ENCODE data around the gene SELENON.

The SELENON gene

GRCh38 chr1:25845664-25846063 is 45.7 kb downstream of the SELENON start:
- Histone ChIP-seq H3K18ac (ENCODE audit: low read length) (no peak overlapping the region), H3K4me2 (ENCODE audit: low read length) (no peak overlapping the region), H2BK5ac (ENCODE audit: low read depth, low read length, poor library complexity) (no peak overlapping the region), H2BK120ac (ENCODE audit: insufficient read depth, low read length, poor library complexity) (no peak overlapping the region), H2AK5ac (ENCODE audit: low read length) (no peak overlapping the region), H3K27me3 (ENCODE audit: insufficient read depth, low read length) (no peaks in the 10 kb centered on the region), H3K27ac (ENCODE audit: low read depth, low read length) (no peak overlapping the region), H4K12ac (ENCODE audit: low read depth, low read length) (no peak overlapping the region), H3K79me1 (ENCODE audit: low read length) (no peaks in the 10 kb centered on the region), H3K23ac (ENCODE audit: low read length) (no peak overlapping the region), H3K14ac (ENCODE audit: low read length) (no peak overlapping the region), H3K36me3 (ENCODE audit: control insufficient read depth in 1 of 2, insufficient read depth in 2 of 2, low read length in 2 of 2) (no peaks in the 10 kb centered on the region), H2AFZ (ENCODE audit: insufficient read depth, low read length, poor library complexity) (no peak overlapping the region), H3K9me3 (ENCODE audit: insufficient read depth, low read depth, low read length) (no peaks in the 10 kb centered on the region), H3K4me3 (ENCODE audit: low read depth, low read length) (no peak overlapping the region), H3K4ac (ENCODE audit: low read depth, low read length) (no peak overlapping the region), H4K91ac (ENCODE audit: low read depth, low read length) (no peak overlapping the region), H2BK12ac (ENCODE audit: low read length) (no peak overlapping the region), H3K79me2 (ENCODE audit: control insufficient read depth, insufficient read depth, low read length, poor library complexity) (peaks cover 2% of the 10 kb centered on the region), H4K8ac (ENCODE audit: low read depth, low read length) (no peak overlapping the region), H3K9ac (ENCODE audit: low read length) (no peak overlapping the region), H3K4me1 (ENCODE audit: control insufficient read depth in 1 of 2, insufficient read depth in 2 of 2, low read length in 2 of 2) (peaks cover 0 to 2% of the 10 kb centered on the region in 2 experiments)
- no CpG with 5 or more reads among the region's 5 CpGs for WGBS (ENCODE audit: extremely low coverage, insufficient coverage, insufficient read length)
- DNase-seq = no peak

- no peak overlapping the region for H4K8ac ChIP-seq (ENCODE audit: low read depth, low read length)
- peaks cover 3% of the 10 kb centered on the region for H3K79me2 ChIP-seq (ENCODE audit: control insufficient read depth, insufficient read depth, low read length, poor library complexity)
- H3K79me1 ChIP-seq (ENCODE audit: low read length) = no peaks in the 10 kb centered on the region
- WGBS (ENCODE audit: extremely low coverage, insufficient coverage, insufficient read length) = no CpG with 5 or more reads among the region's 4 CpGs
- no peak overlapping the region for H4K91ac ChIP-seq (ENCODE audit: low read depth, low read length)
- no peaks in the 10 kb centered on the region for H3K9me3 ChIP-seq (ENCODE audit: insufficient read depth, low read depth, low read length)
- H2BK5ac ChIP-seq (ENCODE audit: low read depth, low read length, poor library complexity) = no peak overlapping the region
- no peak overlapping the region for H3K4ac ChIP-seq (ENCODE audit: low read depth, low read length)
- no peak overlapping the region for H3K4me3 ChIP-seq (ENCODE audit: low read depth, low read length)
- no peaks in the 10 kb centered on the region for H3K36me3 ChIP-seq (ENCODE audit: control insufficient read depth in 1 of 2, insufficient read depth in 2 of 2, low read length in 2 of 2)
- H3K9ac ChIP-seq (ENCODE audit: low read length) = no peak overlapping the region
- no peak overlapping the region for H2BK12ac ChIP-seq (ENCODE audit: low read length)
- no peak overlapping the region for H3K18ac ChIP-seq (ENCODE audit: low read length)
- no peak overlapping the region for H3K4me2 ChIP-seq (ENCODE audit: low read length)
- no peak overlapping the region for H3K23ac ChIP-seq (ENCODE audit: low read length)
- H3K4me1 ChIP-seq (ENCODE audit: control insufficient read depth in 1 of 2, insufficient read depth in 2 of 2, low read length in 2 of 2) = peaks cover 0 to 2% of the 10 kb centered on the region in 2 experiments
- no peak overlapping the region for H2BK120ac ChIP-seq (ENCODE audit: insufficient read depth, low read length, poor library complexity)
- H3K27ac ChIP-seq (ENCODE audit: low read depth, low read length) = no peak overlapping the region
- no peak overlapping the region for H3K14ac ChIP-seq (ENCODE audit: low read length)
- no peak for DNase-seq
- H2AK5ac ChIP-seq (ENCODE audit: low read length) = no peak overlapping the region
- H3K27me3 ChIP-seq (ENCODE audit: insufficient read depth, low read length) = no peaks in the 10 kb centered on the region
- H4K12ac ChIP-seq (ENCODE audit: low read depth, low read length) = no peak overlapping the region
- no peak overlapping the region for H2AFZ ChIP-seq (ENCODE audit: insufficient read depth, low read length, poor library complexity)
Observed at GRCh38 chr1:25847929-25848328, 47.9 kb downstream of the SELENON start.

- Histone ChIP-seq H2BK12ac (ENCODE audit: low read length) (no peak overlapping the region), H2BK120ac (ENCODE audit: insufficient read depth, low read length, poor library complexity) (no peak overlapping the region), H4K8ac (ENCODE audit: low read depth, low read length) (no peak overlapping the region), H2BK5ac (ENCODE audit: low read depth, low read length, poor library complexity) (no peak overlapping the region), H4K91ac (ENCODE audit: low read depth, low read length) (no peak overlapping the region), H4K12ac (ENCODE audit: low read depth, low read length) (no peak overlapping the region), H2AK5ac (ENCODE audit: low read length) (no peak overlapping the region), H3K18ac (ENCODE audit: low read length) (no peak overlapping the region), H3K4me1 (ENCODE audit: control insufficient read depth in 1 of 2, insufficient read depth in 2 of 2, low read length in 2 of 2) (peaks cover 0 to 2% of the 10 kb centered on the region in 2 experiments), H3K4ac (ENCODE audit: low read depth, low read length) (peak overlapping the region; percentile 0), H3K27ac (ENCODE audit: low read depth, low read length) (no peak overlapping the region), H3K36me3 (ENCODE audit: control insufficient read depth in 1 of 2, insufficient read depth in 2 of 2, low read length in 2 of 2) (no peaks in the 10 kb centered on the region), H3K14ac (ENCODE audit: low read length) (no peak overlapping the region), H3K9ac (ENCODE audit: low read length) (no peak overlapping the region), H3K27me3 (ENCODE audit: insufficient read depth, low read length) (no peaks in the 10 kb centered on the region), H3K4me2 (ENCODE audit: low read length) (no peak overlapping the region), H3K79me2 (ENCODE audit: control insufficient read depth, insufficient read depth, low read length, poor library complexity) (peaks cover 3% of the 10 kb centered on the region), H2AFZ (ENCODE audit: insufficient read depth, low read length, poor library complexity) (no peak overlapping the region), H3K79me1 (ENCODE audit: low read length) (no peaks in the 10 kb centered on the region), H3K4me3 (ENCODE audit: low read depth, low read length) (no peak overlapping the region), H3K23ac (ENCODE audit: low read length) (no peak overlapping the region), H3K9me3 (ENCODE audit: insufficient read depth, low read depth, low read length) (no peaks in the 10 kb centered on the region)
- WGBS (ENCODE audit: extremely low coverage, insufficient coverage, insufficient read length) = no CpG with 5 or more reads among the region's 1 CpG
- DNase-seq = no peak
Observed at GRCh38 chr1:25848531-25848930, 48.5 kb downstream of the SELENON start.

GRCh38 chr1:25854554-25854953 is 54.6 kb downstream of the SELENON start:
- H3K18ac ChIP-seq (ENCODE audit: low read length) = no peak overlapping the region
- no peak overlapping the region for H2BK120ac ChIP-seq (ENCODE audit: insufficient read depth, low read length, poor library complexity)
- H4K8ac ChIP-seq (ENCODE audit: low read depth, low read length) = no peak overlapping the region
- no peaks in the 10 kb centered on the region for H3K27me3 ChIP-seq (ENCODE audit: insufficient read depth, low read length)
- H2AFZ ChIP-seq (ENCODE audit: insufficient read depth, low read length, poor library complexity) = no peak overlapping the region
- H3K4me3 ChIP-seq (ENCODE audit: low read depth, low read length) = no peak overlapping the region
- no peak overlapping the region for H4K12ac ChIP-seq (ENCODE audit: low read depth, low read length)
- no peak overlapping the region for H3K9ac ChIP-seq (ENCODE audit: low read length)
- H3K79me1 ChIP-seq (ENCODE audit: low read length) = peaks cover 8% of the 10 kb centered on the region
- no peak overlapping the region for H3K14ac ChIP-seq (ENCODE audit: low read length)
- WGBS (ENCODE audit: extremely low coverage, insufficient coverage, insufficient read length) = no CpG with 5 or more reads among the region's 2 CpGs
- no peak overlapping the region for H3K4me2 ChIP-seq (ENCODE audit: low read length)
- no peak for DNase-seq
- no peaks in the 10 kb centered on the region for H3K9me3 ChIP-seq (ENCODE audit: insufficient read depth, low read depth, low read length)
- H3K27ac ChIP-seq (ENCODE audit: low read depth, low read length) = no peak overlapping the region
- no peaks in the 10 kb centered on the region for H3K36me3 ChIP-seq (ENCODE audit: control insufficient read depth in 1 of 2, insufficient read depth in 2 of 2, low read length in 2 of 2)
- H2BK5ac ChIP-seq (ENCODE audit: low read depth, low read length, poor library complexity) = no peak overlapping the region
- H3K4me1 ChIP-seq (ENCODE audit: control insufficient read depth in 1 of 2, insufficient read depth in 2 of 2, low read length in 2 of 2) = no peaks in the 10 kb centered on the region
- H4K91ac ChIP-seq (ENCODE audit: low read depth, low read length) = no peak overlapping the region
- H2BK12ac ChIP-seq (ENCODE audit: low read length) = no peak overlapping the region
- peak overlapping the region; percentile 33 for H3K4ac ChIP-seq (ENCODE audit: low read depth, low read length)
- H3K79me2 ChIP-seq (ENCODE audit: control insufficient read depth, insufficient read depth, low read length, poor library complexity) = peaks cover 9% of the 10 kb centered on the region
- no peak overlapping the region for H3K23ac ChIP-seq (ENCODE audit: low read length)
- no peak overlapping the region for H2AK5ac ChIP-seq (ENCODE audit: low read length)

Measured in trophoblast cell (in vitro differentiated cells and primary cell).